ENCODE measurements around the gene SPDYE17. TPM values are rescaled to one million over a fixed set of nuclear protein-coding genes. Genes with fewer than 3 reads are reported as not detected.
"Not testable (repeated sequence)": the region's sequence is repeated elsewhere in the genome, so short reads cannot be mapped to it uniquely, and the experiment has no call there.

SPDYE17 gene
- total and polyA plus RNA-seq, 12 donors = not detected

GRCh38 chr7:76985924-76986717, 46.0 kb downstream of the SPDYE17 start:
- H3K4me3 ChIP-seq; DNase-seq; H3K27ac ChIP-seq; intact Hi-C loops (cut with DNase I); H3K4me1 ChIP-seq; H3K9me3 ChIP-seq; H3K27me3 ChIP-seq: not testable (repeated sequence)
- ATAC-seq = peak in 4 of 8 donors; percentile 1 to 27 (median 12)
- H3K36me3 ChIP-seq = peaks cover 0 to 11% (median 0%) of the 10 kb centered on the region in 9 donors
- WGBS, 2 donors = 79 to 84% methylated on average over 4 to 10 of the region's 16 CpGs

GRCh38 chr7:76984784-76985136, 47.4 kb downstream of the SPDYE17 start:
- intact Hi-C loops (cut with DNase I); H3K4me3 ChIP-seq; H3K4me1 ChIP-seq; H3K27me3 ChIP-seq; DNase-seq; H3K9me3 ChIP-seq; H3K27ac ChIP-seq: not testable (repeated sequence)
- WGBS, 2 donors = 75% methylated on average over 2 of the region's 5 CpGs; no CpG with 5 or more reads in 1 of the 2 donors
- ATAC-seq = peak in 7 of 8 donors; percentile 9 to 38 (median 32)
- peaks cover 0 to 20% (median 0%) of the 10 kb centered on the region in 9 donors for H3K36me3 ChIP-seq

- H3K4me3 ChIP-seq; H3K27me3 ChIP-seq; DNase-seq; H3K4me1 ChIP-seq; H3K9me3 ChIP-seq; intact Hi-C loops (cut with DNase I); H3K27ac ChIP-seq: not testable (repeated sequence)
- WGBS, 2 donors = 47 to 75% methylated on average over 4 of the region's 19 CpGs
- peak; percentile 30 to 79 (median 47) for ATAC-seq
- H3K36me3 ChIP-seq = peaks cover 0 to 21% (median 0%) of the 10 kb centered on the region in 9 donors
Measured at GRCh38 chr7:76983937-76984783, 48.0 kb downstream of the SPDYE17 start.

GRCh38 chr7:76983333-76983732, 48.8 kb downstream of the SPDYE17 start:
- intact Hi-C loops (cut with DNase I); H3K4me1 ChIP-seq; ATAC-seq; H3K4me3 ChIP-seq; H3K27ac ChIP-seq; DNase-seq; H3K9me3 ChIP-seq; H3K27me3 ChIP-seq: not testable (repeated sequence)
- peaks cover 0 to 30% (median 0%) of the 10 kb centered on the region in 9 donors for H3K36me3 ChIP-seq
- 100% methylated on average over 1 of the region's 5 CpGs for WGBS, 2 donors

- not testable (repeated sequence) for H3K9me3 ChIP-seq, ATAC-seq
Measured at GRCh38 chr7:76982501-76982900, 49.7 kb downstream of the SPDYE17 start.

GRCh38 chr7:76981187-76981970, 50.8 kb downstream of the SPDYE17 start:
- H3K27me3 ChIP-seq; ATAC-seq; H3K4me1 ChIP-seq; H3K4me3 ChIP-seq; DNase-seq; H3K27ac ChIP-seq; H3K9me3 ChIP-seq; intact Hi-C loops (cut with DNase I): not testable (repeated sequence)
- peaks cover 0 to 32% (median 0%) of the 10 kb centered on the region in 9 donors for H3K36me3 ChIP-seq
- 93 to 95% methylated on average over 9 to 24 of the region's 26 CpGs for WGBS, 2 donors

More at GRCh38 chr7:76982501-76982900, 49.7 kb downstream of the SPDYE17 start:
- DNase-seq; intact Hi-C loops (cut with DNase I); H3K4me3 ChIP-seq; H3K27me3 ChIP-seq; H3K27ac ChIP-seq; H3K4me1 ChIP-seq: not testable (repeated sequence)
- H3K36me3 ChIP-seq = peaks cover 0 to 32% (median 0%) of the 10 kb centered on the region in 9 donors
- 57 to 88% methylated on average over 2 to 6 of the region's 10 CpGs for WGBS, 2 donors

GRCh38 chr7:76980576-76980975, 51.6 kb downstream of the SPDYE17 start:
- H3K27ac ChIP-seq; H3K4me3 ChIP-seq; DNase-seq; H3K4me1 ChIP-seq; intact Hi-C loops (cut with DNase I); ATAC-seq; H3K27me3 ChIP-seq; H3K9me3 ChIP-seq: not testable (repeated sequence)
- peaks cover 0 to 32% (median 0%) of the 10 kb centered on the region in 9 donors for H3K36me3 ChIP-seq
- WGBS, 2 donors = 94 to 95% methylated on average over 21 of the region's 21 CpGs

GRCh38 chr7:76977761-76978367, 54.3 kb downstream of the SPDYE17 start:
- DNase-seq; ATAC-seq; H3K4me1 ChIP-seq; H3K9me3 ChIP-seq; intact Hi-C loops (cut with DNase I); H3K27ac ChIP-seq; H3K27me3 ChIP-seq; H3K4me3 ChIP-seq: not testable (repeated sequence)
- 88 to 100% methylated on average over 2 to 9 of the region's 13 CpGs for WGBS, 2 donors
- peaks cover 0 to 32% (median 0%) of the 10 kb centered on the region in 9 donors for H3K36me3 ChIP-seq

GRCh38 chr7:76974793-76975579, 57.2 kb downstream of the SPDYE17 start:
- ATAC-seq; H3K9me3 ChIP-seq; intact Hi-C loops (cut with DNase I); H3K27ac ChIP-seq; H3K27me3 ChIP-seq; DNase-seq; H3K4me1 ChIP-seq; H3K4me3 ChIP-seq: not testable (repeated sequence)
- peaks cover 0 to 20% (median 0%) of the 10 kb centered on the region in 9 donors for H3K36me3 ChIP-seq
- WGBS, 2 donors = 94 to 96% methylated on average over 21 to 24 of the region's 27 CpGs

Data from heart right ventricle (tissue), 16 donors.